K562 (cell line): Measurements from ENCODE around the gene PLCB4. TPM values are rescaled to one million over a fixed set of nuclear protein-coding genes. Genes with fewer than 3 reads are reported as not detected.

Experiments
- ATAC-seq: fragments of 200-7000 bp; cut with Tn5 transposase; 3 replicates; pipeline ENCODE4 v1.9.1; 2020; ENCODE audit warnings: moderate library complexity
- BruUV-seq: library from RNA; stranded (reverse); fragments of 400-500 nt; replicated peaks from 2 replicates; lab custom pipeline; 2021; lab: Mats Ljungman, UMichigan
- CTCF ChIA-PET: fragments of 300-600 bp; formaldehyde crosslinking; extraction: SDS; loops from one replicate; lab custom pipeline; 2021; ENCODE audit warnings: low intra/inter-chr PET ratio; lab: Yijun Ruan, JAX
- POLR2A ChIA-PET: fragments of 300-600, 350-650 bp; sonication (Branson Sonifier 250); formaldehyde crosslinking; extraction: SDS; loops from one replicate; lab custom pipeline; 2021; ENCODE audit warnings: antibody characterized with exemption, inconsistent platforms; lab: Yijun Ruan, JAX
- DNase-seq, 4 experiments: peaks; one replicate each; pipeline versions ENCODE4 v3.0.0 to v3.0.0-alpha.2; 2011 to 2018; ENCODE audit warnings: low spot score in 3 of 4, mixed read lengths in 3 of 4; ENCODE audit errors: extremely low read depth in 1 of 4
- FAIRE-seq: peaks from 2 replicates; lab custom pipeline; 2011; peaks lifted over from hg19 to GRCh38; lab: Jason Lieb, UNC
- H2AFZ ChIP-seq: 2 replicates; pipeline ENCODE4 v1.6.0; 2011; ENCODE audit warnings: low read depth, low read length, control low read depth, inconsistent platforms
- H3K27ac ChIP-seq: fragments of 200-600 bp; 3 replicates; pipeline ENCODE4 v1.8.0; 2011; ENCODE audit warnings: low read depth, mild to moderate bottlenecking, control low read depth, inconsistent platforms, low read length, moderate library complexity, mixed read lengths; ENCODE audit errors: extremely low read depth
- H3K27me3 ChIP-seq, 2 experiments: fragments of 300-600 bp in 1 of 2; 2 replicates in 1 of 2; 3 replicates in 1 of 2; pipeline versions ENCODE4 v1.6.0 to v1.8.0; 2011; ENCODE audit warnings: inconsistent platforms in 2 of 2, low read length in 2 of 2, mild to moderate bottlenecking in 1 of 2, mixed read lengths in 1 of 2, moderate library complexity in 1 of 2; ENCODE audit not compliant: control insufficient read depth in 2 of 2, insufficient read depth in 2 of 2
- H3K36me3 ChIP-seq: fragments of 300-600 bp; 3 replicates; pipeline ENCODE4 v1.8.0; 2011; ENCODE audit warnings: mild to moderate bottlenecking, low read length, inconsistent platforms; ENCODE audit not compliant: control insufficient read depth, insufficient read depth
- H3K4me1 ChIP-seq, 2 experiments: fragments of 200-600 bp in 1 of 2; replicated peaks in 1 of 2; 2 replicates in 1 of 2; 3 replicates in 1 of 2; pipeline versions ENCODE4 v1.5.1 to v1.8.0; 2011; ENCODE audit warnings: inconsistent platforms in 2 of 2, low read length in 2 of 2, mild to moderate bottlenecking in 1 of 2, mixed read lengths in 1 of 2, moderate library complexity in 1 of 2; ENCODE audit not compliant: control insufficient read depth in 2 of 2, insufficient read depth in 2 of 2
- H3K4me2 ChIP-seq: 2 replicates; pipeline ENCODE4 v1.6.1; 2011; ENCODE audit warnings: low read length, control low read depth, inconsistent platforms, mixed read lengths; ENCODE audit not compliant: insufficient read depth
- H3K4me3 ChIP-seq: fragments of 200-600 bp; sonication (generic), shearing (Covaris generic); 2 replicates; pipeline ENCODE4 v1.5.1; 2016; ENCODE audit warnings: control low read depth, inconsistent platforms
- H3K79me2 ChIP-seq: fragments of 200-600 bp; 3 replicates; pipeline ENCODE4 v1.8.0; 2011; ENCODE audit warnings: low read length, inconsistent platforms; ENCODE audit not compliant: control insufficient read depth, insufficient read depth
- H3K9ac ChIP-seq, 2 experiments: 2 replicates each; pipeline versions ENCODE4 v1.6.0 to v1.6.1; 2011; ENCODE audit warnings: low read depth in 2 of 2, low read length in 2 of 2, control low read depth in 1 of 2, inconsistent platforms in 1 of 2, mild to moderate bottlenecking in 1 of 2, mixed read lengths in 1 of 2; ENCODE audit not compliant: insufficient read depth in 1 of 2
- H3K9me1 ChIP-seq: one replicate; pipeline ENCODE4 v1.6.0; 2011; ENCODE audit warnings: inconsistent platforms, mild to moderate bottlenecking, low read length, moderate library complexity; ENCODE audit not compliant: control insufficient read depth, insufficient read depth
- H3K9me3 ChIP-seq: replicated peaks from 2 replicates; pipeline ENCODE4 v1.5.1; 2011; ENCODE audit warnings: low read depth, low read length, inconsistent platforms; ENCODE audit not compliant: control insufficient read depth, insufficient read depth
- H4K20me1 ChIP-seq: replicated peaks from 2 replicates; pipeline ENCODE4 v1.6.1; 2011; ENCODE audit warnings: low read length, inconsistent platforms, mixed read lengths; ENCODE audit not compliant: control insufficient read depth, insufficient read depth
- CTBP1 ChIP-seq: fragments of 450-650 bp; IDR thresholded peaks from 2 replicates; pipeline ENCODE4 v1.6.1; 2016; ENCODE audit warnings: borderline replicate concordance
- KHSRP ChIP-seq: fragments of 450-650 bp; IDR thresholded peaks from 2 replicates; pipeline ENCODE4 v1.6.1; 2017
- ZNF140 ChIP-seq: fragments of 250-450 bp; sonication (Bioruptor Pico); IDR thresholded peaks from 2 replicates; pipeline ENCODE4 v1.8.0; 2021; ENCODE audit warnings: moderate library complexity, mild to moderate bottlenecking, inconsistent platforms
- WGBS: fragments of 100-300 bp; shearing (Covaris generic); methylation state at CpG from one replicate; pipeline ENCODE4 v1.1.6; 2016; ENCODE audit warnings: low coverage, mixed read lengths; ENCODE audit not compliant: insufficient coverage; ENCODE audit errors: missing lambda C conversion rate; 5-methylcytosine and 5-hydroxymethylcytosine counted together
- in situ Hi-C: fragments of 300-500 bp; cut with MboI; formaldehyde crosslinking; loops from 4 replicates; pipeline ENCODE4 v1.15.0; 2018; ENCODE audit warnings: inconsistent platforms, mixed read lengths
- intact Hi-C: fragments of 100-400 bp; cut with micrococcal nuclease; formaldehyde crosslinking; loops from 2 replicates; pipeline ENCODE4 v1.14.2; 2022
- polyA plus RNA-seq, 8 experiments: library from polyadenylated mRNA; depleted of rRNA in 4 of 8; stranded (reverse) in 5 of 8; unstranded in 3 of 8; fragments of >200 nt; fragmentation: Nextera tagmentation in 2 of 8; fragmentation: Illumina TruSeq in 1 of 8; extraction: Ambion mirVana in 2 of 8; extraction: Trizol in 1 of 8; gene quantifications; 2 replicates each; pipeline versions ENCODE4 v1.2.1 to v1.2.3, GENCODE V29; 2011 to 2014; ENCODE audit warnings: inconsistent platforms in 1 of 8, missing spikeins in 1 of 8
- total RNA-seq, 7 experiments: library from RNA; depleted of rRNA in 6 of 7; stranded (reverse); fragments of >200 nt in 6 of 7; fragmentation: Illumina TruSeq in 2 of 7; extraction: Trizol in 2 of 7; gene quantifications; 2 replicates each; pipeline versions ENCODE4 v1.2.1 to v1.2.3, GENCODE V29; 2011 to 2021; ENCODE audit warnings: low replicate concordance in 1 of 7
- TF ChIP-seq, protein P1 (sequence below): sonication (generic); formaldehyde crosslinking; IDR thresholded peaks from 2 replicates; pipeline ENCODE4 v1.8.0; 2023; ENCODE audit warnings: mild to moderate bottlenecking, missing genetic modification reagents
- TF ChIP-seq, protein P2 (sequence below): fragments of 450-650 bp; IDR thresholded peaks from one replicate; pipeline ENCODE4 v1.6.1; 2018; ENCODE audit warnings: mild to moderate bottlenecking, moderate library complexity; ENCODE audit not compliant: partially characterized antibody
- TF ChIP-seq, protein P3 (sequence below): fragments of 250-450 bp; sonication (Bioruptor Pico); IDR thresholded peaks from 2 replicates; pipeline ENCODE4 v1.4.0; 2020; ENCODE audit warnings: mild to moderate bottlenecking, moderate library complexity

PLCB4 gene
- total and polyA plus RNA-seq, 9 of the 15 experiments (the other 6 are each of a cell fraction or from before 2014, with no cell fraction given): 0.20 to 2.9 (median 0.52) TPM

DNA sequence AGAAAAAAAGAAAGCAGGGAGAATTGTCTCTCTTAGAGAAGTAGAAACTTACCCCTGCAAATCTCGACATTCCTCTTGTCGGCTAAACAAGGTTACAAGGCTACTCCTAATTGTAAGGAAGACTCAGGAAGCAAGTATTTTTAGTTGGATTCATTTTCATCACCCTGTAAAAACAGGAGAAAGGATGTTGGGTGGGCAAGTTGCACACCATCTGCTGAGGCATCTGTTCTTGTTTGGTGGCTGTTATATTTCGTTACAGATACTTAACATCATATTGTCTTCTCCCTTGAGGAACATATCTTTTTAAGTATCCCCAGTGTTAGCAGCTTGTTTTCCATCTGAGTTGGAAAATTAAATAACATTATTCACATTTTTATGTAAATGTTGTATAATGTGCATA, 187.5 kb downstream of the PLCB4 start:
- FAIRE-seq (no peak), DNase-seq (no peak), ATAC-seq (no peak)
- Histone ChIP-seq H3K27me3 (no peaks in the 10 kb centered on the region), H3K9me1 (no peaks in the 10 kb centered on the region), H3K4me1 (no peaks in the 10 kb centered on the region), H3K9me3 (no peaks in the 10 kb centered on the region), H3K79me2 (no peaks in the 10 kb centered on the region), H3K4me2 (no peak overlapping the region), H3K27ac (no peak overlapping the region), H3K9ac (no peak overlapping the region), H3K36me3 (no peaks in the 10 kb centered on the region), H3K4me3 (no peak overlapping the region), H2AFZ (no peak overlapping the region), H4K20me1 (no peaks in the 10 kb centered on the region)
- in situ Hi-C loops (no loop called here), intact Hi-C loops (no loop called here)
- CTCF ChIA-PET: no interaction called here
- no peak for TF ChIP-seq CTBP1
- POLR2A ChIA-PET: no interaction called here
- 4% methylated on average over 3 of the region's 3 CpGs for WGBS
- BruUV-seq: no TSS peak

DNA sequence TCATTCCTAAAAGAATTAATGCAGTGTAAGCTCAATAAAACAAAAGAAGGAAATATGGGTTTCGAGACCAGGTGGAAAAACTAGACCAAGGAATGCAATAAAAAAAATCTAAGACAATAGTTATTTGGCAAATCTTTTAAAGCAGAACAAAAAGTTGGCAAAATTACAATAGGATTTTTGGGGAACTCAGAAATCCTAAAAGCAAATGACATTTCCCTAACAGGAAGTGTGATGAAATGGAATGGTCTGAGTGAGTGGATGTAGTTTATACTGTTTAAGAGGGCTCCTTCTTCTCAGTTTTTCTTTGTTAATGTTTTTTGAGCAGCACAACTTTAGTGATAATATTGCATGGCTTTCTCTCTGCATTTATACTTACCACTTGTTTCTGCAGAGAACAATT, 190.0 kb downstream of the PLCB4 start:
- Histone ChIP-seq H3K36me3 (no peaks in the 10 kb centered on the region), H3K4me2 (no peak overlapping the region), H3K4me3 (no peak overlapping the region), H4K20me1 (no peaks in the 10 kb centered on the region), H2AFZ (no peak overlapping the region), H3K4me1 (no peaks in the 10 kb centered on the region), H3K9me3 (no peaks in the 10 kb centered on the region), H3K27me3 (no peaks in the 10 kb centered on the region), H3K9me1 (no peaks in the 10 kb centered on the region), H3K27ac (no peak overlapping the region), H3K79me2 (no peaks in the 10 kb centered on the region), H3K9ac (no peak overlapping the region)
- DNase-seq (no peak), ATAC-seq (no peak), FAIRE-seq (no peak)
- ChIA-PET POLR2A (no interaction called here), CTCF (no interaction called here)
- intact Hi-C loops: no loop called here
- in situ Hi-C loops: no loop called here
- WGBS: 6% methylated on average over 1 of the region's 1 CpG
- no TSS peak for BruUV-seq
- no peak for TF ChIP-seq KHSRP
- TF ChIP-seq, protein P1, sequence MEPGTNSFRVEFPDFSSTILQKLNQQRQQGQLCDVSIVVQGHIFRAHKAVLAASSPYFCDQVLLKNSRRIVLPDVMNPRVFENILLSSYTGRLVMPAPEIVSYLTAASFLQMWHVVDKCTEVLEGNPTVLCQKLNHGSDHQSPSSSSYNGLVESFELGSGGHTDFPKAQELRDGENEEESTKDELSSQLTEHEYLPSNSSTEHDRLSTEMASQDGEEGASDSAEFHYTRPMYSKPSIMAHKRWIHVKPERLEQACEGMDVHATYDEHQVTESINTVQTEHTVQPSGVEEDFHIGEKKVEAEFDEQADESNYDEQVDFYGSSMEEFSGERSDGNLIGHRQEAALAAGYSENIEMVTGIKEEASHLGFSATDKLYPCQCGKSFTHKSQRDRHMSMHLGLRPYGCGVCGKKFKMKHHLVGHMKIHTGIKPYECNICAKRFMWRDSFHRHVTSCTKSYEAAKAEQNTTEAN (CRISPR knock-in tag): no peak
- no peak for TF ChIP-seq ZNF140
- TF ChIP-seq, protein P2, sequence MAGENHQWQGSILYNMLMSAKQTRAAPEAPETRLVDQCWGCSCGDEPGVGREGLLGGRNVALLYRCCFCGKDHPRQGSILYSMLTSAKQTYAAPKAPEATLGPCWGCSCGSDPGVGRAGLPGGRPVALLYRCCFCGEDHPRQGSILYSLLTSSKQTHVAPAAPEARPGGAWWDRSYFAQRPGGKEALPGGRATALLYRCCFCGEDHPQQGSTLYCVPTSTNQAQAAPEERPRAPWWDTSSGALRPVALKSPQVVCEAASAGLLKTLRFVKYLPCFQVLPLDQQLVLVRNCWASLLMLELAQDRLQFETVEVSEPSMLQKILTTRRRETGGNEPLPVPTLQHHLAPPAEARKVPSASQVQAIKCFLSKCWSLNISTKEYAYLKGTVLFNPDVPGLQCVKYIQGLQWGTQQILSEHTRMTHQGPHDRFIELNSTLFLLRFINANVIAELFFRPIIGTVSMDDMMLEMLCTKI: no peak
- TF ChIP-seq, protein P3, sequence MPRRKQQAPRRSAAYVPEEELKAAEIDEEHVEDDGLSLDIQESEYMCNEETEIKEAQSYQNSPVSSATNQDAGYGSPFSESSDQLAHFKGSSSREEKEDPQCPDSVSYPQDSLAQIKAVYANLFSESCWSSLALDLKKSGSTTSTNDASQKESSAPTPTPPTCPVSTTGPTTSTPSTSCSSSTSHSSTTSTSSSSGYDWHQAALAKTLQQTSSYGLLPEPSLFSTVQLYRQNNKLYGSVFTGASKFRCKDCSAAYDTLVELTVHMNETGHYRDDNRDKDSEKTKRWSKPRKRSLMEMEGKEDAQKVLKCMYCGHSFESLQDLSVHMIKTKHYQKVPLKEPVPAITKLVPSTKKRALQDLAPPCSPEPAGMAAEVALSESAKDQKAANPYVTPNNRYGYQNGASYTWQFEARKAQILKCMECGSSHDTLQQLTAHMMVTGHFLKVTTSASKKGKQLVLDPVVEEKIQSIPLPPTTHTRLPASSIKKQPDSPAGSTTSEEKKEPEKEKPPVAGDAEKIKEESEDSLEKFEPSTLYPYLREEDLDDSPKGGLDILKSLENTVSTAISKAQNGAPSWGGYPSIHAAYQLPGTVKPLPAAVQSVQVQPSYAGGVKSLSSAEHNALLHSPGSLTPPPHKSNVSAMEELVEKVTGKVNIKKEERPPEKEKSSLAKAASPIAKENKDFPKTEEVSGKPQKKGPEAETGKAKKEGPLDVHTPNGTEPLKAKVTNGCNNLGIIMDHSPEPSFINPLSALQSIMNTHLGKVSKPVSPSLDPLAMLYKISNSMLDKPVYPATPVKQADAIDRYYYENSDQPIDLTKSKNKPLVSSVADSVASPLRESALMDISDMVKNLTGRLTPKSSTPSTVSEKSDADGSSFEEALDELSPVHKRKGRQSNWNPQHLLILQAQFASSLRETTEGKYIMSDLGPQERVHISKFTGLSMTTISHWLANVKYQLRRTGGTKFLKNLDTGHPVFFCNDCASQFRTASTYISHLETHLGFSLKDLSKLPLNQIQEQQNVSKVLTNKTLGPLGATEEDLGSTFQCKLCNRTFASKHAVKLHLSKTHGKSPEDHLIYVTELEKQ (CRISPR knock-in tag): no peak
